Colonic mucosa (tissue), 4 donors: ENCODE measurements around the gene STARD10. TPM values are rescaled to one million over a fixed set of nuclear protein-coding genes. Genes with fewer than 3 reads are reported as not detected.

Source experiments
- DNase-seq: peaks from one replicate; pipeline ENCODE4 v3.0.0-alpha.2; 2020
- H3K27ac ChIP-seq: fragments of 200-600 bp; one replicate; pipeline ENCODE4 v1.8.0; 2021
- H3K27me3 ChIP-seq: fragments of 200-600 bp; one replicate; pipeline ENCODE4 v1.8.0; 2021
- H3K36me3 ChIP-seq: fragments of 200-600 bp; one replicate; pipeline ENCODE4 v1.8.0; 2021
- H3K4me1 ChIP-seq: fragments of 200-600 bp; one replicate; pipeline ENCODE4 v1.8.0; 2021; ENCODE audit warnings: mild to moderate bottlenecking
- H3K4me3 ChIP-seq: fragments of 200-600 bp; one replicate; pipeline ENCODE4 v1.8.0; 2021
- H3K9ac ChIP-seq, 2 donors: one replicate each; pipeline ENCODE4 v1.7.0; 2013; ENCODE audit warnings: control low read depth in 2 of 2, low read depth in 2 of 2, low read length in 2 of 2
- H3K9me3 ChIP-seq: fragments of 200-600 bp; one replicate; pipeline ENCODE4 v1.8.0; 2021
- intact Hi-C: fragments of 100-400 bp; cut with DNase I; formaldehyde crosslinking; loops from one replicate; pipeline ENCODE4 v1.14.1; 2022
- total RNA-seq, 2 donors: library from RNA; stranded (reverse); fragmentation: NEBNext Ultra II Directional in 1 of 2; extraction: Animal tissue kit (Norgen Biotek cat#: 25700) in 1 of 2; gene quantifications; one replicate each; pipeline ENCODE4 v1.2.1, GENCODE V29; 2021
- TF ChIP-seq, protein P1 (sequence below): fragments of 200-600 bp; IDR thresholded peaks from one replicate; pipeline ENCODE4 v1.8.0; 2022; ENCODE audit warnings: antibody characterized with exemption, mild to moderate bottlenecking
- donor health status: healthy.
- donor health status: DM: no; HTN: no; CAD: no.
- donor health status: DM: no; HTN: no; CAD: no.

STARD10 gene
- total RNA-seq, 2 donors from 2014 or later, result 519 to 905 TPM

DNA sequence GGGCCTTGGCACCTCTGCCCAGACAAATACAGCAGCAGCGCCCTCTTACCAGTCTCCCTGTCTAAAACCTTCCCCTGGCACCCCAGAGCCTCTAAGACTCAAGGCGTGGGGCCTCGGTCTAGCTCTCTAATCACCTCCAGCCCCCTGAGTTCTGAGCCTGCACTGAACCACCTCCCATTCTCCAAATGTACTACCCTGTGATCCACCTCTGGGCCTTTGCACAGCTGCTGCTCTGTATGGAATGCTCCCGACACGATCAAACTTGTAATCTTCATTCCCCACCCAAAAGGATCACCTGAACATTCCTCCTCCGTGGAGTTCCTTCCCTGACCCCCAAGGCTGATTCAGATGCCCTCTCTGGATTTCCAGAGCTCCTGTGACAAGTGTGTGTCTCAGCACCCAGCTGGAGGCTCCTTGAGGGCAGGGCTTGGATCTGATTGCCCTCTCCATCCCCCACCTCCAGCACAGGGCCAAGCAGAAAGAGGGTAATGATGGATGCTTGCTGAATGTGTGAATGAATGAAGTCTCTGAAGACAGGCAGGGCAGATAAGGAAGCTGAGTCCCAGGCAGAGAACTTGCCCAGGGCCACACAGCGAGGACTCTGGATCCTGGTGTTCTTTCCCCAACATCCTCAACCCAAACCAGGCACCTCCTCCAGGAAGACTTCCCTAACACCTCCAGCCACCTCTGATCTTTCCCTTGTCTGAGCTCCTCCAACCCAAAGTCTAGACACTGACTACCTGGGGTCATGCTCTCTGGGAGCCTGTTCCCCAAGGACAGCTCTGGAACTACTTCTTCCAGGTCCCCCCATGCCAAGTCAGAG is 18.3 kb downstream of the STARD10 start:
- H3K9ac ChIP-seq, result peak overlapping the region in 1 of 2 donors; percentile 90
- no peak overlapping the region for H3K27ac ChIP-seq
- H3K9me3 ChIP-seq, result no peaks in the 10 kb centered on the region
- peaks cover 32% of the 10 kb centered on the region for H3K4me1 ChIP-seq
- H3K4me3 ChIP-seq, result no peak overlapping the region
- no peaks in the 10 kb centered on the region for H3K36me3 ChIP-seq
- peak; percentile 23 for DNase-seq
- H3K27me3 ChIP-seq, result no peaks in the 10 kb centered on the region
- TF ChIP-seq, protein P1, sequence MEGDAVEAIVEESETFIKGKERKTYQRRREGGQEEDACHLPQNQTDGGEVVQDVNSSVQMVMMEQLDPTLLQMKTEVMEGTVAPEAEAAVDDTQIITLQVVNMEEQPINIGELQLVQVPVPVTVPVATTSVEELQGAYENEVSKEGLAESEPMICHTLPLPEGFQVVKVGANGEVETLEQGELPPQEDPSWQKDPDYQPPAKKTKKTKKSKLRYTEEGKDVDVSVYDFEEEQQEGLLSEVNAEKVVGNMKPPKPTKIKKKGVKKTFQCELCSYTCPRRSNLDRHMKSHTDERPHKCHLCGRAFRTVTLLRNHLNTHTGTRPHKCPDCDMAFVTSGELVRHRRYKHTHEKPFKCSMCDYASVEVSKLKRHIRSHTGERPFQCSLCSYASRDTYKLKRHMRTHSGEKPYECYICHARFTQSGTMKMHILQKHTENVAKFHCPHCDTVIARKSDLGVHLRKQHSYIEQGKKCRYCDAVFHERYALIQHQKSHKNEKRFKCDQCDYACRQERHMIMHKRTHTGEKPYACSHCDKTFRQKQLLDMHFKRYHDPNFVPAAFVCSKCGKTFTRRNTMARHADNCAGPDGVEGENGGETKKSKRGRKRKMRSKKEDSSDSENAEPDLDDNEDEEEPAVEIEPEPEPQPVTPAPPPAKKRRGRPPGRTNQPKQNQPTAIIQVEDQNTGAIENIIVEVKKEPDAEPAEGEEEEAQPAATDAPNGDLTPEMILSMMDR, result no peak
- intact Hi-C loops, result no loop called here

- H3K4me3 ChIP-seq, result no peak overlapping the region
- no peaks in the 10 kb centered on the region for H3K27me3 ChIP-seq
- TF ChIP-seq, protein P1, result no peak
- peaks cover 32% of the 10 kb centered on the region for H3K4me1 ChIP-seq
- intact Hi-C loops, result no loop called here
- H3K9ac ChIP-seq, result no peak overlapping the region
- no peaks in the 10 kb centered on the region for H3K36me3 ChIP-seq
- peak; percentile 20 for DNase-seq
- no peak overlapping the region for H3K27ac ChIP-seq
- H3K9me3 ChIP-seq, result no peaks in the 10 kb centered on the region
Observed at GRCh38 chr11:72774499-72774898, 19.3 kb downstream of the STARD10 start.

DNA sequence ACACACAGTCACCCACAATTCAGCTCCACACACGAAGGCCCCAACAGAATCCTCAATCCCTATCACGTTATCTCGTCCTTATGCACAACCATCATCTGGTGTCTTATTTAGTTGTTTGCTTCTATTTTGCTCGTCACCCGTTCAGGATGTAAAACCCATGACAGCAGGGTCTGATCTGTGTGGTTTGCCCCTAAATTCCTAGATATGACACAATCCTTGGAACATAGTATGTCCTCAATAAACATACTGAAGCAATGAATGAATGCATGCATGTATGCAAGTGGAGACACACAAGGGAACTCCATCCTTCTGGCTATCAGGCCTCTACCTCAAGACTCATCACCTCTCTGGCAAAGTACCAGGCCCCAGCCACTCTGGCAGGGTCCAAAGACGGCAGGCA is 20.2 kb downstream of the STARD10 start:
- intact Hi-C loops, result no loop called here
- Histone ChIP-seq H3K36me3 (no peaks in the 10 kb centered on the region), H3K9me3 (no peaks in the 10 kb centered on the region), H3K9ac (no peak overlapping the region), H3K4me3 (no peak overlapping the region), H3K4me1 (peaks cover 32% of the 10 kb centered on the region), H3K27me3 (no peaks in the 10 kb centered on the region), H3K27ac (no peak overlapping the region)
- DNase-seq, result no peak
- TF ChIP-seq, protein P1, result no peak

GRCh38 chr11:72773291-72773690 is 20.6 kb downstream of the STARD10 start:
- Histone ChIP-seq H3K36me3 (no peaks in the 10 kb centered on the region), H3K9ac (no peak overlapping the region), H3K27ac (no peak overlapping the region), H3K4me1 (peaks cover 28% of the 10 kb centered on the region), H3K9me3 (no peaks in the 10 kb centered on the region), H3K4me3 (no peak overlapping the region), H3K27me3 (no peaks in the 10 kb centered on the region)
- no peak for DNase-seq
- TF ChIP-seq, protein P1, result no peak
- intact Hi-C loops, result no loop called here

- Histone ChIP-seq H3K9ac (no peak overlapping the region), H3K4me1 (peaks cover 20% of the 10 kb centered on the region), H3K27ac (no peak overlapping the region), H3K9me3 (no peaks in the 10 kb centered on the region), H3K36me3 (no peaks in the 10 kb centered on the region), H3K27me3 (no peaks in the 10 kb centered on the region), H3K4me3 (no peak overlapping the region)
- intact Hi-C loops, result no loop called here
- TF ChIP-seq, protein P1, result no peak
- no peak for DNase-seq
Observed at GRCh38 chr11:72772059-72772458, 21.8 kb downstream of the STARD10 start.
